ENCODE data around the gene SYT13.

SYT13 gene

DNA sequence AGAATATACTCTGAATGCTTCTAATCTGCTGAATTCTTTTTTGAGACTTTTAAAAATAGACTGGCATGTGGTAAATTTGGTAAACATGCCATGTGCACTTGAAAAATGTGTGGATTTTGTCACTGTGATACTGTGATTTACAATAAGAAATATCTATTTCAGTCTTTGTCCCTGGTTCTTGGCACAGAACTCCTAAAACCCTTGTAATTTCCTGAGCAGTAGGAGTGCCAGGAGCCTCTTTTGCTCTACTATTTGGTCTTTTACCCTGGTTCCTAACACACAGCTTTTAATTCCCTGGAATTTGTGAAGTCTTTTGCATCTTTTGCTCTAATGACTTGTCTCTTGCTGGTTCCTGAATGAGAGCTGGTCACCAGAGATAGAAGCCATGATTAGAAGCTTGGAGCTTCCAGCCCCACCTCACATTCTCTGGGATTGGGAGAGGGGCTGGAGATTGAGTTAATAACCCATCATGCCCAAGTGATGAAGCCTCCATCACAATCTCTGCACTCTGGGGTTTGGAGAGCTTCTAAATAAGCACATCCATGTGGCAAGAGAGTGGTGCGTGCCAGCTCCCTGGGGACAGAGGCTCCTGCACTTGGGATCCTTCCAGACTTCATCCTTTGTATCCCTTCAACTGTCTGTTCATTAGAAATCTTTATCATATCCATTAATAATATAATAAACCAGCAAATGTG lies 27.2 kb upstream of the SYT13 start:
- DNase-seq (ENCODE audit: extremely low read depth, low read depth): no peak
- TF ChIP-seq CTCF (IDR thresholded peaks at IDR 0.05; ENCODE audit: low read depth, low read length, missing control alignments): no peak

GRCh38 chr11:45305874-45306623 lies 19.9 kb upstream of the SYT13 start:
- no peak for DNase-seq (ENCODE audit: extremely low read depth, low read depth)
- no peak overlapping the region for H3K4me3 ChIP-seq (replicated peaks; ENCODE audit: low read depth, low read length)
- TF ChIP-seq CTCF (IDR thresholded peaks at IDR 0.05; ENCODE audit: low read depth, low read length, missing control alignments): no peak

More for the DNA sequence above, 27.2 kb upstream of the SYT13 start:
- no peak overlapping the region for H3K4me3 ChIP-seq (replicated peaks; ENCODE audit: low read depth, low read length)

- TF ChIP-seq CTCF (IDR thresholded peaks at IDR 0.05; ENCODE audit: low read depth, low read length, missing control alignments): no peak
- DNase-seq (ENCODE audit: extremely low read depth, low read depth): no peak
- no peak overlapping the region for H3K4me3 ChIP-seq (replicated peaks; ENCODE audit: low read depth, low read length)
Measured at GRCh38 chr11:45304992-45305335, 18.8 kb upstream of the SYT13 start.

- DNase-seq (ENCODE audit: extremely low read depth, low read depth): no peak
- no peak for TF ChIP-seq CTCF (IDR thresholded peaks at IDR 0.05; ENCODE audit: low read depth, low read length, missing control alignments)
Measured at GRCh38 chr11:45304111-45304991, 18.2 kb upstream of the SYT13 start.

DNA sequence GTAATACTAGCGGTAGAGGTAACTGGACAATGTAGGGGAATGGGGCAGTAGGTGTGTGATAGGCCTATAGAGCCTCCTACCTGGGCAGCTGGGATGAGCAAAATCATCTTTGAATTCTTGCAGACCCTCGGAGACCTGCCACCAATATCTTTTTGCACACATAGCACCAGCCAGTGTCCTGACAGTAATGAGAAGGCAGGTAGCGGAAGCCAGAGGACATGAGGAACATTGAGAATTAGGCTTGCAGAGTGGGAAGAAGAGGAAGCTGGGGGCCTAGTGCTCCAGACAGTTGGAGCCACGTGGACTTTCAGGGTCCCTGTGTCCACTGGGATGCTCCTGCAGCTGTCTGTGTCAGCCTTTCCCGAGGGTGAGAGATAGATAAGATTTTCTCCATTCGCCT lies 17.2 kb upstream of the SYT13 start:
- H3K4me3 ChIP-seq (replicated peaks; ENCODE audit: low read depth, low read length): no peak overlapping the region
- no peak for TF ChIP-seq CTCF (IDR thresholded peaks at IDR 0.05; ENCODE audit: low read depth, low read length, missing control alignments)
- DNase-seq (ENCODE audit: extremely low read depth, low read depth): no peak

More at GRCh38 chr11:45304111-45304991, 18.2 kb upstream of the SYT13 start:
- H3K4me3 ChIP-seq (replicated peaks; ENCODE audit: low read depth, low read length): no peak overlapping the region

DNA sequence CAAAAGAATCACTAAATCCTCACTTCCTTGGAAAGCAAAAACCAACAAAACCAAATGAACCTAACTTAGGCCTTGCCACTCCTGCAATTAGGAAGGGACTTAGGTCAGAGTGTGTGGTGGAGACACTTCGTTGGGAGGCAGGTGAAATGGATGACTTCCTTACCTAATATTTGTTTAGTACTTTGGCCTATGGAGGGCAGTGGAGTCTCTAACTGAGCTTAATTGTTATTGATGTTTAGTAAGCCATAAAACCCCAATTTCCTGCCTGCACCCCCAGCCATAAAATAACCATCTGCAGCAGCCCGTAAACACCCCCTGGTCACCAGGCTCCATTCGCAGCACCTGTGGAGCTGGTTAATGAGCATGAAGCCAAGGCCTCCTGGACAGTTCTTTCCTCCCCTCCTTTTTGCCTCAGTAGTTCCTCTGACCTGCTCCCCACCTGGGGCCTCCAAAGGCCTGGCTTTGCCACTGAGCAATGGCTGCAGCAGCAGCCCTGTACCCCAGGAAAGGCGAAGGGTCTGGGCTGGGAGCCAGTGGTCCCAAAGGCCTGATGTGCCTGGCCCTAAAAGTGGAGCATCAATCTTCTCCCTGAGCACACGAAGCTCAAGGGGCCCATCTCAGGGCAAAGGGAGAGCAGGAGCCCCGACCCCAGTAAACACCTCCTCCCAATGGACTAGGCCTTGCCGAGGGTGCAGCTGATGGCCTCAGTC lies 15.6 kb upstream of the SYT13 start:
- no peak for DNase-seq (ENCODE audit: extremely low read depth, low read depth)
- no peak overlapping the region for H3K4me3 ChIP-seq (replicated peaks; ENCODE audit: low read depth, low read length)
- TF ChIP-seq CTCF (IDR thresholded peaks at IDR 0.05; ENCODE audit: low read depth, low read length, missing control alignments): no peak
